Panc1 (cell line): ENCODE data around the gene GDF15. TPM values are rescaled to one million over a fixed set of nuclear protein-coding genes. Genes with fewer than 3 reads are reported as not detected.

Source experiments
- ATAC-seq: fragments of 200-7000 bp; cut with Tn5 transposase; 2 replicates; pipeline ENCODE4 v1.9.1; 2020; ENCODE audit warnings: mild to moderate bottlenecking, moderate library complexity
- BruUV-seq: library from RNA; stranded (reverse); fragments of 400-500 nt; replicated peaks from 2 replicates; lab custom pipeline; 2021; lab: Mats Ljungman, UMichigan
- CTCF ChIA-PET: fragments of 300-600 bp; sonication (Branson Sonifier 250); formaldehyde crosslinking; loops from one replicate; lab custom pipeline; 2022; ENCODE audit warnings: antibody characterized with exemption; lab: Charles Lee
- POLR2A ChIA-PET: fragments of 300-600 bp; sonication (Branson Sonifier 250); formaldehyde crosslinking; loops from one replicate; lab custom pipeline; 2022; ENCODE audit warnings: antibody characterized with exemption; lab: Charles Lee
- DNase-seq: peaks from one replicate; pipeline ENCODE4 v3.0.0-alpha.2; 2010; ENCODE audit warnings: low read depth, low spot score
- H3K27ac ChIP-seq: 2 replicates; pipeline ENCODE4 v1.5.1; 2011; ENCODE audit warnings: mild to moderate bottlenecking, low read length, inconsistent platforms
- H3K27me3 ChIP-seq: fragments of 200-500 bp; sonication (Bioruptor generic); 2 replicates; pipeline ENCODE4 v1.6.0; 2014; ENCODE audit warnings: low read length, inconsistent platforms; ENCODE audit not compliant: control insufficient read depth, insufficient read depth
- H3K36me3 ChIP-seq: fragments of 200-500 bp; sonication (Bioruptor generic); 2 replicates; pipeline ENCODE4 v1.5.1; 2014; ENCODE audit warnings: inconsistent platforms, mild to moderate bottlenecking, low read length, moderate library complexity; ENCODE audit not compliant: control insufficient read depth, insufficient read depth
- H3K4me1 ChIP-seq: 2 replicates; pipeline ENCODE4 v1.5.1; 2011; ENCODE audit warnings: inconsistent platforms, mild to moderate bottlenecking, low read length, moderate library complexity; ENCODE audit not compliant: control insufficient read depth, insufficient read depth
- H3K4me3 ChIP-seq, 2 experiments: 2 replicates each; pipeline ENCODE4 v1.5.1; 2011 to 2012; ENCODE audit warnings: low read depth in 2 of 2, low read length in 2 of 2, mild to moderate bottlenecking in 2 of 2, inconsistent platforms in 1 of 2, moderate library complexity in 1 of 2
- H3K9me3 ChIP-seq: fragments of 200-500 bp; sonication (Bioruptor generic); 2 replicates; pipeline ENCODE4 v1.5.1; 2014; ENCODE audit warnings: low read depth, mild to moderate bottlenecking, inconsistent platforms, low read length, moderate library complexity; ENCODE audit not compliant: control insufficient read depth, insufficient read depth
- CTCF ChIP-seq: fragments of 450-650 bp; IDR thresholded peaks from 2 replicates; pipeline ENCODE4 v1.5.1; 2017; ENCODE audit warnings: mild to moderate bottlenecking
- POLR2AphosphoS5 ChIP-seq: IDR thresholded peaks from 2 replicates; pipeline ENCODE4 v1.6.1; 2012; ENCODE audit warnings: mild to moderate bottlenecking, low read depth, low read length, moderate library complexity
- REST ChIP-seq, 2 experiments: IDR thresholded peaks; 2 replicates each; pipeline ENCODE4 v1.6.1; 2011 to 2012; ENCODE audit warnings: low read depth in 2 of 2, control low read depth in 1 of 2, low read length in 1 of 2, mild to moderate bottlenecking in 1 of 2, moderate library complexity in 1 of 2; ENCODE audit not compliant: insufficient read depth in 1 of 2
- SIN3A ChIP-seq: IDR thresholded peaks from 2 replicates; pipeline ENCODE4 v1.6.1; 2012; ENCODE audit warnings: low read depth, mild to moderate bottlenecking, low read length, moderate library complexity, borderline replicate concordance; ENCODE audit not compliant: insufficient read depth
- TCF7L2 ChIP-seq: IDR thresholded peaks from 2 replicates; pipeline ENCODE4 v1.6.1; 2011; ENCODE audit warnings: mild to moderate bottlenecking, low read depth, low read length, inconsistent platforms
- in situ Hi-C: cut with HindIII; loops from 2 replicates; pipeline ENCODE4 v1.10.0; 2016; ENCODE audit warnings: low sequenced_read_pairs, low pct_unique_long_range_greater_than_20kb
- intact Hi-C: fragments of 100-400 bp; cut with micrococcal nuclease; formaldehyde crosslinking; loops from one replicate; pipeline ENCODE4 v1.10.0; 2022; ENCODE audit not compliant: unreplicated experiment
- total RNA-seq: library from RNA; stranded (reverse); gene quantifications from one replicate; pipeline ENCODE4 v1.2.1, GENCODE V29; 2021; ENCODE audit not compliant: unreplicated experiment

Gene GDF15
- total RNA-seq, 1 experiment from 2014 or later: 335 TPM

DNA sequence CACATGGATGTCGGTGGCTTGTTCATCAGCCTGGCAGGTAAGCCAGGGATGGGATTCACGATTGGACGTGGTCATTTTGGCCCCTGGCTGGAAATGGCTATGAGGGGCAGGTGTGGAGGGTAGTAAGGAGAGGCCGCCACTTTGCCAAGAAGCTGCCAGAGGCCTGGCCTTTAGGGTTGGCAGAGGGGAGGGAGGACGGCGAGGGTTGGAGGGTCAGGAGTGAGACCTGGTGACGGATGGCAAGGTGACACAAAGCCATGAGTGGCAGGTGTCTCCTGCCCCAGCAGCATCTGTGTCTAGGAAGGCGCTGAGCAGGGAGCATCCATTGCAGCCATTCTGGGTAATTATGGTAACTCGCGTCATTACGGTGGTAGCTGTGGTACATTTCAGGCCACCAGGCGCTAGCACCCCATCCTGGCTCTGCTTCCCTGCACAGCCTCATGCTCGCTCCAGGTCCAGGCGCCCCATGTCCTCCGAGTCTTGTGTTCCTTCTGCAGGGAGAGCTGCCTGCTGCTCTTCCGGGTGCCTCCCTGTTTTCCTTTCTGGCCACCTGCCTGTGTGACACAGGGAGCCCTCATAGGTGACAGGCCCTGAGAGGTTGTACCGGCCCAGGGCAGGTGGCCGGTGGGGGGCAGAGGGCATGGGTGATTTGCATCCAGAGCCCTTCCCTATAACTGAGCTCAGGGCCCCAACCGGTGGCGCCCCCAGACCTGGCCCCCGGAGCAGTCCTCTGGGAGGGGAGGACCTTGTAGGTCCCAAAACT lies 37.5 kb downstream of the GDF15 start:
- Histone ChIP-seq H3K9me3 (no peaks in the 10 kb centered on the region), H3K27me3 (no peaks in the 10 kb centered on the region), H3K4me1 (peaks cover 44% of the 10 kb centered on the region), H3K4me3 (no peak overlapping the region), H3K36me3 (peaks cover 2% of the 10 kb centered on the region; the same call in 1 of the 2 replicates), H3K27ac (no peak overlapping the region)
- TF ChIP-seq POLR2AphosphoS5: no peak
- no peak for TF ChIP-seq TCF7L2
- no peak for TF ChIP-seq REST (IDR thresholded peaks at IDR 0.05; ENCODE audit: insufficient read depth in 1 of 2, low read depth in 2 of 2, low read length in 1 of 2)
- TF ChIP-seq SIN3A: no peak
- TF ChIP-seq CTCF: no peak
- DNase-seq (no peak), ATAC-seq (no peak)
- POLR2A ChIA-PET: no interaction called here
- intact Hi-C loops (no loop called here), in situ Hi-C loops (no loop called here)
- BruUV-seq: no TSS peak
- CTCF ChIA-PET: no interaction called here

GRCh38 chr19:18424122-18424889 lies 38.3 kb downstream of the GDF15 start:
- peaks cover 44% of the 10 kb centered on the region for H3K4me1 ChIP-seq
- TF ChIP-seq TCF7L2 (no peak), POLR2AphosphoS5 (no peak), REST (IDR thresholded peaks at IDR 0.05; ENCODE audit: insufficient read depth in 1 of 2, low read depth in 2 of 2, low read length in 1 of 2) (no peak), CTCF (no peak), SIN3A (no peak)
- H3K4me3 ChIP-seq: no peak overlapping the region
- H3K9me3 ChIP-seq: no peaks in the 10 kb centered on the region
- ChIA-PET CTCF (no interaction called here), POLR2A (no interaction called here)
- no peak for DNase-seq
- intact Hi-C loops: no loop called here
- H3K36me3 ChIP-seq: peaks cover 2% of the 10 kb centered on the region; the same call in 1 of the 2 replicates
- H3K27ac ChIP-seq: no peak overlapping the region
- in situ Hi-C loops: no loop called here
- BruUV-seq: no TSS peak
- no peak for ATAC-seq
- H3K27me3 ChIP-seq: no peaks in the 10 kb centered on the region
